HepG2 (cell line): ENCODE measurements around the gene SYS1. TPM values are rescaled to one million over a fixed set of nuclear protein-coding genes. Genes with fewer than 3 reads are reported as not detected.

ENCODE experiments used
- ATAC-seq: fragments of 200-7000 bp; cut with Tn5 transposase; 3 replicates; pipeline ENCODE4 v1.9.1; 2020; ENCODE audit warnings: mild to moderate bottlenecking, moderate library complexity
- BruUV-seq: library from RNA; stranded (reverse); fragments of 400-500 nt; replicated peaks from 2 replicates; lab custom pipeline; 2021; lab: Mats Ljungman, UMichigan
- CTCF ChIA-PET: fragments of 300-600 bp; formaldehyde crosslinking; extraction: SDS; loops from one replicate; lab custom pipeline; 2021; ENCODE audit warnings: low total read pairs, inconsistent platforms, low intra/inter-chr PET ratio; lab: Yijun Ruan, JAX
- POLR2A ChIA-PET: fragments of 350-600 bp; sonication (Branson Sonifier 250); formaldehyde crosslinking; loops from one replicate; lab custom pipeline; 2020; ENCODE audit warnings: antibody characterized with exemption, inconsistent platforms; lab: Yijun Ruan, JAX
- DNase-seq: peaks from one replicate; pipeline ENCODE4 v3.0.0-alpha.2; 2015; ENCODE audit warnings: low spot score
- FAIRE-seq: peaks from 3 replicates; lab custom pipeline; 2011; peaks lifted over from hg19 to GRCh38; lab: Jason Lieb, UNC
- H2AFZ ChIP-seq: one replicate; pipeline ENCODE4 v1.6.1; 2011; ENCODE audit warnings: low read length, inconsistent platforms
- H3K27ac ChIP-seq: fragments of 300-600 bp; 3 replicates; pipeline ENCODE4 v1.8.0; 2011; ENCODE audit warnings: mixed run types, mild to moderate bottlenecking, mixed read lengths, low read length, inconsistent platforms; ENCODE audit not compliant: insufficient read depth; ENCODE audit errors: extremely low read length
- H3K27me3 ChIP-seq, 2 experiments: fragments of 200-600 bp in 1 of 2; 2 replicates in 1 of 2; 3 replicates in 1 of 2; pipeline versions ENCODE4 v1.6.0 to v1.8.0; 2011; ENCODE audit warnings: low read length in 2 of 2, mild to moderate bottlenecking in 2 of 2, moderate library complexity in 2 of 2, inconsistent platforms in 1 of 2; ENCODE audit not compliant: insufficient read depth in 2 of 2, control insufficient read depth in 1 of 2
- H3K36me3 ChIP-seq, 2 experiments: fragments of 200-600 bp in 1 of 2; replicated peaks in 1 of 2; 2 replicates in 1 of 2; 3 replicates in 1 of 2; pipeline versions ENCODE4 v1.5.1 to v1.8.0; 2011; ENCODE audit warnings: low read length in 2 of 2, inconsistent platforms in 1 of 2; ENCODE audit not compliant: insufficient read depth in 2 of 2, control insufficient read depth in 1 of 2
- H3K4me1 ChIP-seq: 2 replicates; pipeline ENCODE4 v1.5.1; 2012; ENCODE audit warnings: low read length, inconsistent platforms; ENCODE audit not compliant: insufficient read depth
- H3K4me2 ChIP-seq: 2 replicates; pipeline ENCODE4 v1.6.0; 2011; ENCODE audit warnings: low read depth, low read length, inconsistent platforms
- H3K4me3 ChIP-seq, 3 experiments: fragments of 200-600 bp in 1 of 3; sonication (generic), shearing (Covaris generic) in 1 of 3; replicated peaks in 1 of 3; 2 replicates each; pipeline ENCODE4 v1.5.1; 2011 to 2016; ENCODE audit warnings: low read length in 3 of 3, inconsistent platforms in 2 of 3, low read depth in 2 of 3, mild to moderate bottlenecking in 2 of 3, control low read depth in 1 of 3, mixed read lengths in 1 of 3; ENCODE audit not compliant: insufficient read depth in 1 of 3
- H3K79me2 ChIP-seq: one replicate; pipeline ENCODE4 v1.6.1; 2011; ENCODE audit warnings: low read length, inconsistent platforms; ENCODE audit not compliant: insufficient read depth
- H3K9ac ChIP-seq: 2 replicates; pipeline ENCODE4 v1.6.0; 2011; ENCODE audit warnings: mild to moderate bottlenecking, low read depth, low read length, inconsistent platforms; ENCODE audit not compliant: insufficient read depth
- H3K9me3 ChIP-seq: 2 replicates; pipeline ENCODE4 v1.5.1; 2012; ENCODE audit warnings: mild to moderate bottlenecking, low read length
- H4K20me1 ChIP-seq: 2 replicates; pipeline ENCODE4 v1.6.0; 2011; ENCODE audit warnings: inconsistent platforms, mild to moderate bottlenecking, low read length, moderate library complexity; ENCODE audit not compliant: insufficient read depth
- DRAP1 ChIP-seq: IDR thresholded peaks from 2 replicates; pipeline ENCODE4 v1.6.1; 2016; ENCODE audit warnings: missing genetic modification reagents, missing compliant biosample characterization
- EP300 ChIP-seq, 3 experiments: sonication (generic) in 1 of 3; formaldehyde crosslinking in 1 of 3; IDR thresholded peaks; 2 replicates each; pipeline versions ENCODE4 v1.5.1 to v1.6.1; 2011 to 2020; ENCODE audit warnings: low read depth in 2 of 3, low read length in 2 of 3, borderline replicate concordance in 1 of 3, improper control_type of control experiment in 1 of 3, mild to moderate bottlenecking in 1 of 3, missing genetic modification reagents in 1 of 3, moderate library complexity in 1 of 3
- HOXD1 ChIP-seq: sonication (generic); formaldehyde crosslinking; IDR thresholded peaks from 2 replicates; pipeline ENCODE4 v1.5.0; 2020; ENCODE audit warnings: missing genetic modification reagents
- IRF9 ChIP-seq: sonication (generic); formaldehyde crosslinking; IDR thresholded peaks from 2 replicates; pipeline ENCODE4 v1.8.0; 2022; ENCODE audit warnings: missing genetic modification reagents, mild to moderate bottlenecking, borderline replicate concordance
- MIER2 ChIP-seq: IDR thresholded peaks from 2 replicates; pipeline ENCODE4 v1.6.1; 2016; ENCODE audit warnings: missing biosample characterization, missing genetic modification reagents
- NFAT5 ChIP-seq: sonication (generic); formaldehyde crosslinking; IDR thresholded peaks from 2 replicates; pipeline ENCODE4 v1.4.0; 2020; ENCODE audit warnings: missing genetic modification reagents
- NFATC3 ChIP-seq: sonication (generic); formaldehyde crosslinking; IDR thresholded peaks from 2 replicates; pipeline ENCODE4 v1.5.1; 2020; ENCODE audit warnings: mild to moderate bottlenecking, missing genetic modification reagents
- NPAS2 ChIP-seq: sonication (generic); formaldehyde crosslinking; IDR thresholded peaks from 2 replicates; pipeline ENCODE4 v1.8.0; 2022; ENCODE audit warnings: mild to moderate bottlenecking, missing genetic modification reagents, borderline replicate concordance
- PITX1 ChIP-seq: sonication (generic); formaldehyde crosslinking; IDR thresholded peaks from 2 replicates; pipeline ENCODE4 v1.5.1; 2020; ENCODE audit warnings: mild to moderate bottlenecking, missing genetic modification reagents
- THRA ChIP-seq: sonication (generic); formaldehyde crosslinking; IDR thresholded peaks from 2 replicates; pipeline ENCODE4 v1.4.0; 2020; ENCODE audit warnings: missing genetic modification reagents, borderline replicate concordance
- ZIK1 ChIP-seq: sonication (generic); formaldehyde crosslinking; IDR thresholded peaks from 2 replicates; pipeline ENCODE4 v1.5.0; 2020; ENCODE audit warnings: mild to moderate bottlenecking, low read depth, missing genetic modification reagents, borderline replicate concordance
- ZNF335 ChIP-seq: sonication (generic); formaldehyde crosslinking; IDR thresholded peaks from 2 replicates; pipeline ENCODE4 v1.4.0; 2020; ENCODE audit warnings: missing genetic modification reagents
- ZNF33B ChIP-seq: sonication (generic); formaldehyde crosslinking; IDR thresholded peaks from 2 replicates; pipeline ENCODE4 v1.5.1; 2020; ENCODE audit warnings: mild to moderate bottlenecking, missing genetic modification reagents
- ZNF510 ChIP-seq: sonication (generic); formaldehyde crosslinking; IDR thresholded peaks from 2 replicates; pipeline ENCODE4 v1.4.0; 2020; ENCODE audit warnings: low read depth, mild to moderate bottlenecking, missing genetic modification reagents
- WGBS: methylation state at CpG from one replicate; pipeline ENCODE4 v1.1.6; 2017; ENCODE audit warnings: low lambda C conversion rate; 5-methylcytosine and 5-hydroxymethylcytosine counted together
- in situ Hi-C: cut with HindIII; loops from 2 replicates; pipeline ENCODE4 v1.10.0; 2017; ENCODE audit warnings: low pct_unique_long_range_greater_than_20kb; ENCODE audit not compliant: extremely low pct_ligation_motif_present
- intact Hi-C: fragments of 100-400 bp; cut with micrococcal nuclease; formaldehyde crosslinking; loops from one replicate; pipeline ENCODE4 v1.10.0; 2022; ENCODE audit not compliant: unreplicated experiment
- polyA plus RNA-seq, 8 experiments: library from polyadenylated mRNA; depleted of rRNA in 3 of 8; stranded (reverse) in 7 of 8; unstranded in 1 of 8; fragments of >200 nt; fragmentation: Illumina TruSeq in 4 of 8; extraction: Trizol in 4 of 8; gene quantifications; 2 replicates each; pipeline versions ENCODE4 v1.2.1 to v1.2.3, GENCODE V29; 2011 to 2016; ENCODE audit warnings: low read depth in 4 of 8, missing spikeins in 1 of 8, mixed read lengths in 1 of 8; ENCODE audit not compliant: insufficient read depth in 1 of 8
- total RNA-seq, 5 experiments: library from RNA; depleted of rRNA; stranded (reverse); fragments of >200 nt; fragmentation: Illumina TruSeq; extraction: Trizol; gene quantifications; 2 replicates each; pipeline ENCODE4 v1.2.3, GENCODE V29; 2016; ENCODE audit warnings: low read depth in 1 of 5

Gene SYS1
- total and polyA plus RNA-seq, 2 of the 13 experiments (the other 11 are each of a cell fraction or from before 2014, with no cell fraction given) = 38.3 to 65.6 TPM

- Histone ChIP-seq H2AFZ (no peak overlapping the region), H3K4me1 (peaks cover 39% of the 10 kb centered on the region), H3K79me2 (peaks cover 13% of the 10 kb centered on the region), H3K4me3 (no peak overlapping the region), H3K27ac (no peak overlapping the region), H3K36me3 (peaks cover 20 to 32% of the 10 kb centered on the region in 2 experiments), H3K9ac (no peak overlapping the region), H3K9me3 (no peaks in the 10 kb centered on the region), H3K27me3 (no peaks in the 10 kb centered on the region; a peak in 1 of 5 replicates), H3K4me2 (no peak overlapping the region), H4K20me1 (peaks cover 5% of the 10 kb centered on the region; the same call in 1 of the 2 replicates)
- intact Hi-C loops (no loop called here), in situ Hi-C loops (no loop called here)
- ATAC-seq (no peak), DNase-seq (no peak), FAIRE-seq (no peak)
- no TSS peak for BruUV-seq
- CTCF ChIA-PET = no interaction called here
- WGBS = 92% methylated on average over 11 of the region's 11 CpGs
- POLR2A ChIA-PET = interaction anchor here (2.0 to 29.5 kb wide), 2 partner anchors 23 to 44 kb away, joined by 5 to 1422 read pairs; partner anchors contain the start of gene SDC4
- TF ChIP-seq ZNF33B (CRISPR knock-in tag) = no peak
- TF ChIP-seq ZNF335 = no peak
- no peak for TF ChIP-seq THRA (CRISPR knock-in tag)
- no peak for TF ChIP-seq PITX1 (CRISPR knock-in tag)
- no peak for TF ChIP-seq MIER2 (CRISPR knock-in tag)
- TF ChIP-seq IRF9 = no peak
- TF ChIP-seq DRAP1 (CRISPR knock-in tag) = no peak
- no peak for TF ChIP-seq HOXD1 (CRISPR knock-in tag)
- no peak for TF ChIP-seq NFATC3
- no peak for TF ChIP-seq NFAT5
- TF ChIP-seq ZNF510 (CRISPR knock-in tag) = no peak
- no peak for TF ChIP-seq NPAS2 (CRISPR knock-in tag)
- TF ChIP-seq ZIK1 (CRISPR knock-in tag) = no peak
- TF ChIP-seq EP300 (IDR thresholded peaks at IDR 0.05; ENCODE audit: low read depth in 2 of 2, low read length in 2 of 2) = no peak
- TF ChIP-seq EP300 (CRISPR knock-in tag; IDR thresholded peaks at IDR 0.05; ENCODE audit: borderline replicate concordance) = no peak
These were observed 3.7 kb downstream of the SYS1 start for GRCh38 chr20:45366631-45367030.
